SK-N-SH treated with all-trans-retinoic acid at 6 μM for 48 hours (cell line): Measurements from ENCODE around the gene RPS16.

ENCODE experiments used
- ATAC-seq: fragments of 200-7000 bp; cut with Tn5 transposase; 3 replicates; pipeline ENCODE4 v1.9.1; 2020; ENCODE audit warnings: mild to moderate bottlenecking, moderate library complexity
- BACH2 ChIP-seq: fragments of 250-450 bp; sonication (Bioruptor Pico); IDR thresholded peaks from 2 replicates; pipeline ENCODE4 v1.9.0; 2021; ENCODE audit warnings: mild to moderate bottlenecking, borderline replicate concordance
- CREB5 ChIP-seq: fragments of 250-450 bp; sonication (Bioruptor Pico); IDR thresholded peaks from 2 replicates; pipeline ENCODE4 v1.5.1; 2020; ENCODE audit warnings: low read depth, mild to moderate bottlenecking, moderate library complexity
- CSDC2 ChIP-seq: fragments of 250-450 bp; sonication (Bioruptor Pico); IDR thresholded peaks from 2 replicates; pipeline ENCODE4 v1.5.0; 2020; ENCODE audit warnings: mild to moderate bottlenecking, moderate library complexity
- CSRNP3 ChIP-seq: fragments of 250-450 bp; sonication (Bioruptor Pico); IDR thresholded peaks from 2 replicates; pipeline ENCODE4 v1.5.1; 2021; ENCODE audit warnings: mild to moderate bottlenecking, moderate library complexity
- ESRRG ChIP-seq: fragments of 250-450 bp; sonication (Bioruptor Pico); IDR thresholded peaks from 2 replicates; pipeline ENCODE4 v1.6.1; 2021; ENCODE audit warnings: mild to moderate bottlenecking
- GLIS3 ChIP-seq: fragments of 250-450 bp; sonication (Bioruptor Pico); IDR thresholded peaks from 2 replicates; pipeline ENCODE4 v1.5.0; 2020; ENCODE audit warnings: mild to moderate bottlenecking, moderate library complexity
- ISL1 ChIP-seq: fragments of 250-450 bp; sonication (Bioruptor Pico); IDR thresholded peaks from 2 replicates; pipeline ENCODE4 v2.1.2; 2022; ENCODE audit warnings: mild to moderate bottlenecking, moderate library complexity
- OSR1 ChIP-seq: fragments of 250-450 bp; sonication (Bioruptor Pico); IDR thresholded peaks from 2 replicates; pipeline ENCODE4 v1.8.0; 2022; ENCODE audit warnings: moderate library complexity, mild to moderate bottlenecking, inconsistent platforms
- PATZ1 ChIP-seq: fragments of 250-450 bp; sonication (Bioruptor Pico); IDR thresholded peaks from 2 replicates; pipeline ENCODE4 v1.8.0; 2020; ENCODE audit warnings: mild to moderate bottlenecking, moderate library complexity, borderline replicate concordance
- POU6F1 ChIP-seq: fragments of 250-450 bp; sonication (Bioruptor Pico); IDR thresholded peaks from 2 replicates; pipeline ENCODE4 v1.8.0; 2021; ENCODE audit warnings: low read depth, mild to moderate bottlenecking, moderate library complexity, borderline replicate concordance
- PPARA ChIP-seq: fragments of 250-450 bp; sonication (Bioruptor Pico); IDR thresholded peaks from 2 replicates; pipeline ENCODE4 v1.5.0; 2020; ENCODE audit warnings: mild to moderate bottlenecking, borderline replicate concordance
- RARB ChIP-seq: fragments of 250-450 bp; sonication (Bioruptor Pico); IDR thresholded peaks from 2 replicates; pipeline ENCODE4 v1.8.0; 2021; ENCODE audit warnings: mild to moderate bottlenecking, moderate library complexity
- SNAI2 ChIP-seq: fragments of 250-450 bp; sonication (Bioruptor Pico); IDR thresholded peaks from 2 replicates; pipeline ENCODE4 v1.5.0; 2020; ENCODE audit warnings: mild to moderate bottlenecking, moderate library complexity
- TCF4 ChIP-seq: fragments of 250-450 bp; sonication (Bioruptor Pico); IDR thresholded peaks from 2 replicates; pipeline ENCODE4 v1.8.0; 2021; ENCODE audit warnings: mild to moderate bottlenecking, moderate library complexity, borderline replicate concordance
- TOX ChIP-seq: fragments of 250-450 bp; sonication (Bioruptor Pico); IDR thresholded peaks from 2 replicates; pipeline ENCODE4 v1.8.0; 2021; ENCODE audit warnings: mild to moderate bottlenecking, moderate library complexity, borderline replicate concordance
- TSHZ2 ChIP-seq: fragments of 250-450 bp; sonication (Bioruptor Pico); IDR thresholded peaks from 2 replicates; pipeline ENCODE4 v1.5.0; 2020; ENCODE audit warnings: mild to moderate bottlenecking, moderate library complexity
- ZC3H10 ChIP-seq: fragments of 250-450 bp; sonication (Bioruptor Pico); IDR thresholded peaks from 2 replicates; pipeline ENCODE4 v1.5.1; 2021; ENCODE audit warnings: mild to moderate bottlenecking, moderate library complexity
- ZFP3 ChIP-seq: fragments of 250-450 bp; sonication (Bioruptor Pico); IDR thresholded peaks from 2 replicates; pipeline ENCODE4 v1.5.0; 2020; ENCODE audit warnings: mild to moderate bottlenecking, moderate library complexity
- ZFP30 ChIP-seq: fragments of 450-650 bp; formaldehyde crosslinking; IDR thresholded peaks from 2 replicates; pipeline ENCODE4 v1.5.0; 2022; ENCODE audit warnings: mild to moderate bottlenecking, moderate library complexity
- ZNF565 ChIP-seq: fragments of 450-650 bp; formaldehyde crosslinking; conservative IDR thresholded peaks from 2 replicates; pipeline ENCODE4 v1.5.0; 2020; ENCODE audit warnings: low read depth, mild to moderate bottlenecking, moderate library complexity
- ZNF70 ChIP-seq: fragments of 450-650 bp; formaldehyde crosslinking; IDR thresholded peaks from 2 replicates; pipeline ENCODE4 v1.5.0; 2020; ENCODE audit warnings: mild to moderate bottlenecking, moderate library complexity
- ZNF8 ChIP-seq: fragments of 450-650 bp; formaldehyde crosslinking; IDR thresholded peaks from 2 replicates; pipeline ENCODE4 v1.5.0; 2020; ENCODE audit warnings: mild to moderate bottlenecking, moderate library complexity

Gene RPS16

GRCh38 chr19:39425744-39426143, 10.0 kb downstream of the RPS16 start:
- no peak for TF ChIP-seq TOX (CRISPR knock-in tag)
- TF ChIP-seq ZNF70 (CRISPR knock-in tag), result no peak
- no peak for TF ChIP-seq ISL1
- TF ChIP-seq PATZ1 (CRISPR knock-in tag), result no peak
- no peak for TF ChIP-seq ZFP30 (CRISPR knock-in tag)
- TF ChIP-seq GLIS3 (CRISPR knock-in tag), result no peak
- no peak for TF ChIP-seq BACH2 (CRISPR knock-in tag)
- no peak for TF ChIP-seq ZNF8 (CRISPR knock-in tag)
- no peak for TF ChIP-seq OSR1 (CRISPR knock-in tag)
- TF ChIP-seq ZFP3, result no peak
- ATAC-seq, result no peak

GRCh38 chr19:39424934-39425333, 10.8 kb downstream of the RPS16 start:
- ATAC-seq, result no peak
- no peak for TF ChIP-seq ZNF565 (CRISPR knock-in tag)
- no peak for TF ChIP-seq CSDC2 (CRISPR knock-in tag)
- TF ChIP-seq ZFP3, result no peak
- no peak for TF ChIP-seq TSHZ2
- TF ChIP-seq ZFP30 (CRISPR knock-in tag), result no peak
- no peak for TF ChIP-seq SNAI2 (CRISPR knock-in tag)
- no peak for TF ChIP-seq PATZ1 (CRISPR knock-in tag)
- no peak for TF ChIP-seq BACH2 (CRISPR knock-in tag)
- TF ChIP-seq GLIS3 (CRISPR knock-in tag), result no peak
- no peak for TF ChIP-seq ZNF8 (CRISPR knock-in tag)
- no peak for TF ChIP-seq TOX (CRISPR knock-in tag)
- TF ChIP-seq ZC3H10 (CRISPR knock-in tag), result no peak
- TF ChIP-seq RARB (CRISPR knock-in tag), result no peak
- TF ChIP-seq POU6F1, result no peak
- no peak for TF ChIP-seq CREB5 (CRISPR knock-in tag)
- no peak for TF ChIP-seq ZNF70 (CRISPR knock-in tag)
- no peak for TF ChIP-seq TCF4 (CRISPR knock-in tag)
- no peak for TF ChIP-seq OSR1 (CRISPR knock-in tag)

GRCh38 chr19:39423258-39424086, 12.3 kb downstream of the RPS16 start:
- no peak for ATAC-seq
- no peak for TF ChIP-seq CSRNP3 (CRISPR knock-in tag)
- no peak for TF ChIP-seq ZNF8 (CRISPR knock-in tag)
- no peak for TF ChIP-seq ZC3H10 (CRISPR knock-in tag)
- no peak for TF ChIP-seq ZFP3
- TF ChIP-seq TCF4 (CRISPR knock-in tag), result no peak
- TF ChIP-seq PPARA (CRISPR knock-in tag), result no peak
- TF ChIP-seq POU6F1, result no peak
- no peak for TF ChIP-seq ESRRG
- TF ChIP-seq SNAI2 (CRISPR knock-in tag), result no peak
